Peyer's patch (tissue), 4 donors: Measurements from ENCODE around the gene QPCTL. TPM values are rescaled to one million over a fixed set of nuclear protein-coding genes. Genes with fewer than 3 reads are reported as not detected.

Source experiments
- DNase-seq, 3 donors: peaks; one replicate each; pipeline ENCODE4 v3.0.0-alpha.2; 2017 to 2019
- H3K27ac ChIP-seq, 4 donors: fragments of 200-600 bp; sonication (generic); one replicate each; pipeline ENCODE4 v1.5.1; 2016 to 2019
- H3K27me3 ChIP-seq, 2 donors: fragments of 200-600 bp; sonication (generic); one replicate each; pipeline ENCODE4 v1.5.1; 2019
- H3K36me3 ChIP-seq, 3 donors: fragments of 200-600 bp; sonication (generic); one replicate each; pipeline ENCODE4 v1.5.1; 2016 to 2019
- H3K4me1 ChIP-seq, 4 donors: fragments of 200-600 bp; sonication (generic); one replicate each; pipeline ENCODE4 v1.5.1; 2016 to 2019
- H3K4me3 ChIP-seq, 4 donors: fragments of 200-600 bp; sonication (generic); 1 replicate in 3 of 4; 2 replicates in 1 of 4; pipeline ENCODE4 v1.5.1; 2016 to 2019; ENCODE audit warnings: mild to moderate bottlenecking in 1 of 4
- H3K9me3 ChIP-seq, 4 donors: fragments of 200-600 bp; sonication (generic); one replicate each; pipeline ENCODE4 v1.5.1; 2016 to 2019; ENCODE audit warnings: mild to moderate bottlenecking in 1 of 4
- CTCF ChIP-seq, 6 experiments: fragments of 450-650 bp in 4 of 6; fragments of 200-600 bp in 2 of 6; sonication (generic) in 1 of 6; IDR thresholded peaks; one replicate each; pipeline ENCODE4 v1.5.1; 2017 to 2019; ENCODE audit warnings: antibody characterized with exemption in 6 of 6, mild to moderate bottlenecking in 3 of 6, moderate library complexity in 1 of 6
- POLR2A ChIP-seq, 2 donors: fragments of 450-650 bp; IDR thresholded peaks; one replicate each; pipeline ENCODE4 v1.5.1; 2017; ENCODE audit warnings: antibody characterized with exemption in 2 of 2, mild to moderate bottlenecking in 2 of 2, moderate library complexity in 2 of 2
- total RNA-seq, 4 donors: library from RNA; depleted of rRNA; stranded (reverse); fragments of >200 nt; gene quantifications; one replicate each; pipeline ENCODE4 v1.1.0, GENCODE V29; 2016

QPCTL gene
- total RNA-seq, 4 donors from 2014 or later: 6.1 to 11.6 (median 7.4) TPM

DNA sequence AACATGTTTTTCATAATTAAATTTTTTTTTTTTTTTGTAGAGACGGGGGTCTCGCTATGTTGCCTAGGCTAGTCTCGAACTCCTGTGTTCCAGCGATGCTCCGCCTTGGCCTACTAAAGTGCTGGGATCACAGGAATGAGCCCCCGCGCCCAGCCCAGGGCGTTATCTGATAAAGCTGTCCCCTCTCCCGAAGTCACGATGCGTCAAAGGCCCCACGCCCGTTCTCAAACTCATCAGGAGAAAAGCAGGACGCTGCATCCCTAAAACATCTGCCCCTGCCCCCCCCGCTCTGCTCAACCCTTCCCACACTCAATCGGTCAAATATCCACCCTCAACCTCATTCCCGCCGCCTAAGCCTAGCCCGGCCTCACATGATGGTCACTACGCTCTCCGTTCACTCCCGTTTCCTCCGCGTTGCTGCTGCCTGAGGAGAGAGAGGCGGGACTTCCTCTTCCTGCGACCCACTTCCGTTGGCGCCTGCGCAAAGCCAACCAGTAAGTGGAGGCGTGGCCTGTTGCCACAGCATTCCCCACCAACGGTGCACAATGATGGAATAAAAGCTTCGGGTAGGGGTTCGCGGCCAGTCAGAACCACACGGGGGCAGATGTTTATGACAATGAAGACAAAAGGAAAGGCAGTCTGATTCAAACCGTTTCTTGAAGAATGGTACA, 815 bp upstream of the QPCTL start, which contains the start of gene SNRPD2:
Gene SNRPD2, minus strand, starts transcription at position 438 of the 671 bp plus-strand sequence. Its CDS starts 65 bp downstream, at position 373.
- peak within 1 kb of the TSS; percentile 86 to 92 (median 88) for H3K27ac ChIP-seq
- peak within 1 kb of the TSS; percentile 67 to 84 (median 72) for H3K4me3 ChIP-seq
- peak; percentile 93 to 97 (median 95) for DNase-seq
- H3K9me3 ChIP-seq: no peaks in the 10 kb centered on the region
- peaks cover 0 to 9% (median 5%) of the 10 kb centered on the region in 4 donors for H3K4me1 ChIP-seq
- TF ChIP-seq CTCF (IDR thresholded peaks at IDR 0.05) (peak in 1 of 6 experiments; percentile 2), POLR2A (IDR thresholded peaks at IDR 0.05) (peak; percentile 62 to 72)
- no peaks in the 10 kb centered on the region for H3K27me3 ChIP-seq
- peaks cover 0 to 40% (median 0%) of the 10 kb centered on the region in 3 donors for H3K36me3 ChIP-seq

DNA sequence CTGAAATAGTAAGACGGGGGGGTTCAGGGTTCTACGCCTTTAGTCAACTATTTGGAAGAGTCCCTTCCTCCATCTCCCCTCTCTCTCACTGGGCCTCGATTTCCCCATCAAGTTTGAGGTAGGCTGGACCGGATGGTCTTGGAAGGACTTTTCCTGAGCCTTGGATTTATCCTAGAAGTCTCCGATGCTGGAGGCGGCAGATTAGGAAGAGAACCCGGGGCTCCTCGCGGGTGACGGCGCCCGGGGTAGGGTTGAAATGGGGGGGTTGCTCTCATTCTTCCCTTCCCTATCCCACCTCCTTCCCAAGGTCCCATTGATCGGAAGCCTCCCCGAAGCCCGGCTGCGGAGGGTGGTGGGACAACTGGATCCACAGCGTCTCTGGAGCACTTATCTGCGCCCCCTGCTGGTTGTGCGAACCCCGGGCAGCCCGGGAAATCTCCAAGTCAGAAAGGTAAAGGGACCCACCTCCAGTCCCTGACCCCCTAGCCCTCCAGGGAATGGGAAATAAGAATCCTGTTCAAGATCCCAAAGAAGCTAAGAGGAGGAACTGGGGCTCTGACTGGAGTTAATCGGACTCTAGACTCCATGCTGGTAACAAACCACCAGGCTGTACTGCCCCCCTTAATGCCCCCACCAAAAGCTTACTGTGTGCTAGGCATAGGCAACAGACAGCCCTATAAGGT, 781 bp downstream of the QPCTL start:
- Histone ChIP-seq H3K4me3 (peak overlapping the region; percentile 67 to 84 (median 72)), H3K9me3 (no peaks in the 10 kb centered on the region), H3K4me1 (peaks cover 0 to 9% (median 5%) of the 10 kb centered on the region in 4 donors), H3K27me3 (no peaks in the 10 kb centered on the region), H3K27ac (peak overlapping the region; percentile 86 to 92 (median 88)), H3K36me3 (peaks cover 0 to 29% (median 0%) of the 10 kb centered on the region in 3 donors)
- DNase-seq: peak; percentile 73 to 93 (median 86)
- TF ChIP-seq POLR2A (IDR thresholded peaks at IDR 0.05) (no peak), CTCF (IDR thresholded peaks at IDR 0.05) (peak; percentile 71 to 89 (median 78))

- Histone ChIP-seq H3K27ac (no peak overlapping the region), H3K4me3 (no peak overlapping the region), H3K9me3 (no peaks in the 10 kb centered on the region), H3K27me3 (no peaks in the 10 kb centered on the region), H3K36me3 (peaks cover 0 to 29% (median 0%) of the 10 kb centered on the region in 3 donors), H3K4me1 (no peaks in the 10 kb centered on the region)
- no peak for TF ChIP-seq POLR2A (IDR thresholded peaks at IDR 0.05)
- no peak for TF ChIP-seq CTCF (IDR thresholded peaks at IDR 0.05)
- DNase-seq: no peak
These were observed 9.2 kb downstream of the QPCTL start for GRCh38 chr19:45701676-45702075.

- no peaks in the 10 kb centered on the region for H3K27me3 ChIP-seq
- peaks cover 0 to 21% (median 0%) of the 10 kb centered on the region in 3 donors for H3K36me3 ChIP-seq
- H3K4me3 ChIP-seq: no peak overlapping the region
- H3K4me1 ChIP-seq: no peaks in the 10 kb centered on the region
- no peak for DNase-seq
- H3K9me3 ChIP-seq: no peaks in the 10 kb centered on the region
- TF ChIP-seq POLR2A (IDR thresholded peaks at IDR 0.05): no peak
- TF ChIP-seq CTCF (IDR thresholded peaks at IDR 0.05): no peak
- H3K27ac ChIP-seq: no peak overlapping the region
These were observed 12.6 kb downstream of the QPCTL start for GRCh38 chr19:45705115-45705514.

DNA sequence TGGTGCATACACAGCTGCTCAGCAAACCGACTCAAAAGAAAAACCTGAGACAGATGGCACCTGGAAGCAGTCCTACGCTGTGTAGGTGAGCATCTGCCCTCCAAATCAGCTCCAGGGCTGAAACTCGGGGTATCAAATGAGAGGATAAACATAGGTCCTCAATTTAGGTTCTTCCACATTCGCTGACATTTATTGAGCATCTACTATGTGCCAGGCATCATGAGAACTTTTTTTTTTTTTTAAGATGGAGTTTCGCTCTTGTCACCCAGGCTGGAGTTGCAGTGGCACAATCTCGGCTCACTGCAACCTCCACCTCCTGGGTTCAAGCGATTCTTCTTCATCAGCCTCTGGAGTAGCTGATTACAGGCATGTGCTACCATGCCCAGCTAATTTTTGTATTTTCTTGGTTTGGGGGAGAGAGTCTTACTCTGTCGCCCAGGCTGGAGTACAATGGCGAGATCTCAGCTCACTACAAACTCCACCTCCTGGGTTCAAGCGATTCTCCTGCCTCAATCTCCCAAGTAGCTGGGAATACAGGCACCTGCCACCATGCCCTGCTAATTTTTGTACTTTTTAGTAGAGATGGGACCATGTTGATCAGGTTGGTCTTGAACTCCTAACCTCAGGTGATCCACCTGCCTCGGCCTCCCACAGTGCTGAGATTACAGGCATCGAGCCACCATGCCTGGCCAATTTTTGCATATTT, 13.4 kb downstream of the QPCTL start:
- H3K36me3 ChIP-seq: peaks cover 0 to 21% (median 0%) of the 10 kb centered on the region in 3 donors
- no peak for TF ChIP-seq CTCF (IDR thresholded peaks at IDR 0.05)
- no peak for TF ChIP-seq POLR2A (IDR thresholded peaks at IDR 0.05)
- H3K4me3 ChIP-seq: no peak overlapping the region
- no peak for DNase-seq
- H3K27ac ChIP-seq: peak overlapping the region in 1 of 4 donors; percentile 63
- no peaks in the 10 kb centered on the region for H3K27me3 ChIP-seq
- no peaks in the 10 kb centered on the region for H3K9me3 ChIP-seq
- no peaks in the 10 kb centered on the region for H3K4me1 ChIP-seq
